Pancreas (tissue), 10 donors: ENCODE measurements around the gene LRRN2. TPM values are rescaled to one million over a fixed set of nuclear protein-coding genes. Genes with fewer than 3 reads are reported as not detected.

Source experiments
- ATAC-seq, 4 donors: fragments of 200-7000 bp; cut with Tn5 transposase; one replicate each; pipeline versions ENCODE4 v1.8.0 to v1.9.1; 2020; ENCODE audit warnings: mild to moderate bottlenecking in 4 of 4, moderate library complexity in 4 of 4
- DNase-seq, 6 donors: peaks; one replicate each; pipeline ENCODE4 v3.0.0-alpha.2; 2020
- FAIRE-seq: peaks from 2 replicates; lab custom pipeline; 2012; peaks lifted over from hg19 to GRCh38; lab: Jason Lieb, UNC
- H3K27ac ChIP-seq, 4 donors: fragments of 200-600 bp; sonication (generic); 1 replicate in 3 of 4; 2 replicates in 1 of 4; pipeline versions ENCODE4 v1.5.0 to v1.8.0; 2020
- H3K27me3 ChIP-seq, 4 donors: fragments of 200-600 bp; one replicate each; pipeline ENCODE4 v1.8.0; 2021
- H3K36me3 ChIP-seq, 3 donors: fragments of 200-600 bp; sonication (generic) in 1 of 3; one replicate each; pipeline versions ENCODE4 v1.5.0 to v1.8.0; 2020 to 2021
- H3K4me1 ChIP-seq, 3 donors: fragments of 200-600 bp; one replicate each; pipeline ENCODE4 v1.8.0; 2021
- H3K4me3 ChIP-seq, 4 donors: fragments of 200-600 bp; sonication (generic) in 2 of 4; one replicate each; pipeline versions ENCODE4 v1.5.0 to v1.8.0; 2020 to 2021
- H3K9me3 ChIP-seq, 4 donors: fragments of 200-600 bp; one replicate each; pipeline ENCODE4 v1.8.0; 2021
- WGBS, 2 donors: extraction: QIAGEN DNeasy Blood & Tissue Kit; methylation state at CpG; one replicate each; pipeline ENCODE4 v1.1.7; 2013; 5-methylcytosine and 5-hydroxymethylcytosine counted together
- intact Hi-C, 3 donors: fragments of 100-400 bp; cut with DNase I; formaldehyde crosslinking; loops; one replicate each; pipeline versions ENCODE4 v1.11.1 to v1.14.2; 2022
- polyA plus RNA-seq, 2 donors: library from polyadenylated mRNA; stranded (reverse); fragments of 200-250 nt; gene quantifications; one replicate each; pipeline ENCODE4 v1.2.3, GENCODE V29; 2013
- total RNA-seq, 6 donors: library from RNA; stranded (reverse); fragmentation: NEBNext Ultra II Directional in 4 of 6; extraction: Animal tissue kit (Norgen Biotek cat#: 25700) in 4 of 6; gene quantifications; one replicate each; pipeline versions ENCODE4 v1.2.1 to v1.2.4, GENCODE V29; 2021 to 2023
- TF ChIP-seq, protein P1 (sequence below), 4 donors: fragments of 200-600 bp; sonication (generic) in 3 of 4; IDR thresholded peaks; one replicate each; pipeline versions ENCODE4 v1.5.0 to v1.8.0; 2021; ENCODE audit warnings: antibody characterized with exemption in 4 of 4
- donor health status: healthy with polysubstance abuse.
- donor health status: DM: no; HTN: no; CAD: no; lungs with moderate emphysema.
- donor health status: DM: no; HTN: no; CAD: no.
- donor health status: control.
- donor health status: control.
- donor health status: Bipolar disorder and iron deficiency.
- donor health status: DM: yes; HTN: yes; CAD: no.
- donor health status: DM: no; HTN: no; CAD: no.
- donor health status: DM: no; HTN: no; CAD: no.
- donor health status: DM: yes; HTN: yes; CAD: no.

The LRRN2 gene
- total and polyA plus RNA-seq, 8 donors = 0.24 to 3.7 (median 0.58) TPM

DNA sequence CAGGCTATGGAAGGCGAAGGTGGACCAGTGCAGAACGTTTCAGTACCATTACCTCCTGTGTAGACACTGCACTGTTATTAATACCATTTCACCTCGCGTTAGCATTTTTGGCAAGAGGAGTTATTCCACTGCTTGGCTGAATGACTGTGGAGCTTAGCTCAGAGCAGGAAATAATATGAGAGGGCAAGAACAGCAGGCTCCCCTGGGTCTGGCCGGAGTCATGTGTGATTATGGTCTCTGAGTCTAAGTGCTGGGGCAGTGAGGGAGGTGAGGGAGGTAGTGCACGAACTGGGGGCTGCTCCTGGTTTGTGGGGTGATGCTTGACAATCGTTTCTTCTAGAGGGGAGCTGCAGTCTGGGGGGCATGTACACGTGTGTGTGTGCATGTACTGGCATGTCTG lies 86.4 kb downstream of the LRRN2 start:
- no peaks in the 10 kb centered on the region for H3K36me3 ChIP-seq
- no peak for FAIRE-seq
- no peaks in the 10 kb centered on the region for H3K27me3 ChIP-seq
- TF ChIP-seq, protein P1, sequence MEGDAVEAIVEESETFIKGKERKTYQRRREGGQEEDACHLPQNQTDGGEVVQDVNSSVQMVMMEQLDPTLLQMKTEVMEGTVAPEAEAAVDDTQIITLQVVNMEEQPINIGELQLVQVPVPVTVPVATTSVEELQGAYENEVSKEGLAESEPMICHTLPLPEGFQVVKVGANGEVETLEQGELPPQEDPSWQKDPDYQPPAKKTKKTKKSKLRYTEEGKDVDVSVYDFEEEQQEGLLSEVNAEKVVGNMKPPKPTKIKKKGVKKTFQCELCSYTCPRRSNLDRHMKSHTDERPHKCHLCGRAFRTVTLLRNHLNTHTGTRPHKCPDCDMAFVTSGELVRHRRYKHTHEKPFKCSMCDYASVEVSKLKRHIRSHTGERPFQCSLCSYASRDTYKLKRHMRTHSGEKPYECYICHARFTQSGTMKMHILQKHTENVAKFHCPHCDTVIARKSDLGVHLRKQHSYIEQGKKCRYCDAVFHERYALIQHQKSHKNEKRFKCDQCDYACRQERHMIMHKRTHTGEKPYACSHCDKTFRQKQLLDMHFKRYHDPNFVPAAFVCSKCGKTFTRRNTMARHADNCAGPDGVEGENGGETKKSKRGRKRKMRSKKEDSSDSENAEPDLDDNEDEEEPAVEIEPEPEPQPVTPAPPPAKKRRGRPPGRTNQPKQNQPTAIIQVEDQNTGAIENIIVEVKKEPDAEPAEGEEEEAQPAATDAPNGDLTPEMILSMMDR (IDR thresholded peaks at IDR 0.05) = no peak
- no peak overlapping the region for H3K4me3 ChIP-seq
- H3K4me1 ChIP-seq = no peaks in the 10 kb centered on the region
- H3K9me3 ChIP-seq = no peaks in the 10 kb centered on the region
- intact Hi-C loops = no loop called here
- no peak for ATAC-seq
- 72% methylated on average over 8 of the region's 8 CpGs for WGBS, 2 donors
- H3K27ac ChIP-seq = no peak overlapping the region
- no peak for DNase-seq

DNA sequence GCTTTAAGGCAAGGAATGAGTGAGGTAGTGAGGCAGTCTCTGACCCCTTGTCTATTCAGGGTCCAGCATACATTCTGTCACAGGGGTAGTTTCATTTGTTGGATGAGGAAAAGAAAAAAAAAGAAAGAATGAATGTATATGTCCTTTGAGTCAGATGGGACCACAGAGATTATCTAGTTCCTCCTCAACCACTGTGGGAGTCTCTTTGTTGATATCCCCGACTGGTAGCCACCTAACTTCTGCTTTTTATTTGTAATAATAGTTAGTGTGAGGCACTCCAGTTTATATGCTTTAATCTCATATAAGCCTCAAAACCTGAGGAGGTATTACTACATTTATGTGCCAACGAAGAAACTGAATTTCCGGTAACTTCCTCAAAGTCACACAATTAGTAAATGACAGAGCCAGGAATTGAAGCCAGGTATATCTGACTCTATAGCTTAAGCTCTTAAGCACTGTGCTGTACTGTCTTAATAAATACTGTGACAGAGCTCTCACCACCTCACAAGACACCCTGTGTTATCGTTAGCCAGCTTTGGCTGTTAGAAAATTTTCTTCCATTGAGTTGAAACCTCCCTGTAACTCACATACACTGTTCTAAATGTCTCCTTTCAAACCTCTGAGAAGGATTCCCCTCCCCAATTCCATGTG lies 87.1 kb downstream of the LRRN2 start:
- ATAC-seq = no peak
- no peak overlapping the region for H3K27ac ChIP-seq
- no peaks in the 10 kb centered on the region for H3K36me3 ChIP-seq
- no peaks in the 10 kb centered on the region for H3K9me3 ChIP-seq
- TF ChIP-seq, protein P1 (IDR thresholded peaks at IDR 0.05) = no peak
- H3K27me3 ChIP-seq = no peaks in the 10 kb centered on the region
- 82 to 87% methylated on average over 4 of the region's 4 CpGs for WGBS, 2 donors
- H3K4me1 ChIP-seq = no peaks in the 10 kb centered on the region
- no peak overlapping the region for H3K4me3 ChIP-seq
- DNase-seq = no peak
- intact Hi-C loops = no loop called here
- FAIRE-seq = no peak

GRCh38 chr1:204592246-204592948 lies 93.1 kb downstream of the LRRN2 start:
- no peaks in the 10 kb centered on the region for H3K27me3 ChIP-seq
- H3K4me3 ChIP-seq = no peak overlapping the region
- H3K36me3 ChIP-seq = no peaks in the 10 kb centered on the region
- TF ChIP-seq, protein P1 (IDR thresholded peaks at IDR 0.05) = no peak
- H3K9me3 ChIP-seq = no peaks in the 10 kb centered on the region
- no peak for DNase-seq
- no peak for ATAC-seq
- WGBS, 2 donors = 68% methylated on average over 10 of the region's 10 CpGs
- no peak overlapping the region for H3K27ac ChIP-seq
- intact Hi-C loops = no loop called here
- H3K4me1 ChIP-seq = no peaks in the 10 kb centered on the region
- no peak for FAIRE-seq

DNA sequence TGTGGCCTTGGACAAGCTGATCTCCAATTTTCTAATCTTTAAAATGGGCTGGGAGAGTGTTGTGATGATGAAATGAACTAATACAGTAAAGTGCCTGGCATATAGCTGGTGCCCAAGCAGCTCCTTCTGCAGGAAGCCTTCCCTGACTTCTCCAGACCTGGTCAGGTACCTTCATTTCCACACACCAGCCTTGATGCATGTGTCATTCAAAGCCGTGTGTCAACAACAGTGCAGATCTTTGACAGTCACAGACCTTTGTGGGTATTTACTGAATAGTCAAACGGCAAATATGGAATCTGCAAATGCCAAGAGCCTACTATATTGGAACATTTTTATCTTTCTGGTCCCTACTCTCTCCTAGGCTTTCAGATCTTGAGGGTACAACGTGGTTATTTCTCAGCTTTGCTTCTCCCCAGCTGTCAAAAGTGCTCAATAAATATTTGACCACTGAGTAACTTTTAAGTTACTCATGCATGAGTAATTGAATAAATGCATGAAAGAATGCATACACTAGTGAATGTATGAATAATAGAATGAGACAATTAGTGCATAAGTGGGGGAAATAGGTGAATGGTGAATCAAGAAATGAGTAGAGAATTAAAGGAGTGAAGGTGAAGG lies 94.0 kb downstream of the LRRN2 start:
- ATAC-seq (no peak), FAIRE-seq (no peak), DNase-seq (no peak)
- TF ChIP-seq, protein P1 (IDR thresholded peaks at IDR 0.05) = no peak
- Histone ChIP-seq H3K9me3 (no peaks in the 10 kb centered on the region), H3K27ac (no peak overlapping the region), H3K4me3 (no peak overlapping the region), H3K36me3 (no peaks in the 10 kb centered on the region), H3K27me3 (no peaks in the 10 kb centered on the region), H3K4me1 (no peaks in the 10 kb centered on the region)
- intact Hi-C loops = no loop called here
- 42 to 52% methylated on average over 3 of the region's 3 CpGs for WGBS, 2 donors
